GM19467 (cell line): ENCODE measurements around the gene ANKLE2.

Experiments used
- ATAC-seq: cut with Tn5 transposase; IDR thresholded peaks from one replicate; pipeline ENCODE4 v1.9.1; 2021; ENCODE audit warnings: mild to moderate bottlenecking, moderate library complexity; ENCODE audit not compliant: unreplicated experiment

ANKLE2 gene

GRCh38 chr12:132720606-132721345, 40.9 kb downstream of the ANKLE2 start:
- ATAC-seq: no peak

- ATAC-seq: no peak
Measured at GRCh38 chr12:132719954-132720324, 41.7 kb downstream of the ANKLE2 start.

GRCh38 chr12:132719141-132719953, 42.3 kb downstream of the ANKLE2 start:
- ATAC-seq: no peak

GRCh38 chr12:132718644-132719043, 43.0 kb downstream of the ANKLE2 start:
- no peak for ATAC-seq

- no peak for ATAC-seq
Measured at GRCh38 chr12:132717531-132718387, 43.9 kb downstream of the ANKLE2 start.

- ATAC-seq: no peak
Measured at GRCh38 chr12:132717011-132717410, 44.6 kb downstream of the ANKLE2 start.

GRCh38 chr12:132716356-132716755, 45.3 kb downstream of the ANKLE2 start:
- ATAC-seq: no peak

GRCh38 chr12:132715874-132716273, 45.8 kb downstream of the ANKLE2 start:
- ATAC-seq: no peak

- ATAC-seq: no peak
Measured at GRCh38 chr12:132713123-132713522, 48.5 kb downstream of the ANKLE2 start.

- ATAC-seq: peak; percentile 18
Measured at GRCh38 chr12:132711080-132711843, 50.4 kb downstream of the ANKLE2 start.

- ATAC-seq: peak; percentile 89
Measured at GRCh38 chr12:132710405-132711079, 51.1 kb downstream of the ANKLE2 start, which contains the start of gene PGAM5. PGAM5 (plus strand) TSS chr12:132710842; CDS start chr12:132710877, 35 bp downstream.

- peak; percentile 28 for ATAC-seq
Measured at GRCh38 chr12:132710043-132710404, 51.6 kb downstream of the ANKLE2 start.

- no peak for ATAC-seq
Measured at GRCh38 chr12:132708150-132708549, 53.5 kb downstream of the ANKLE2 start.

- no peak for ATAC-seq
Measured at GRCh38 chr12:132707241-132707640, 54.4 kb downstream of the ANKLE2 start.

GRCh38 chr12:132703641-132704040, 58.0 kb downstream of the ANKLE2 start:
- ATAC-seq: no peak

- ATAC-seq: no peak
Measured at GRCh38 chr12:132702640-132703039, 59.0 kb downstream of the ANKLE2 start.

GRCh38 chr12:132700212-132700822, 61.3 kb downstream of the ANKLE2 start:
- ATAC-seq: no peak

- ATAC-seq: no peak
Measured at GRCh38 chr12:132698341-132698740, 63.3 kb downstream of the ANKLE2 start.

- ATAC-seq: no peak
Measured at GRCh38 chr12:132695431-132695830, 66.2 kb downstream of the ANKLE2 start.
